ENCODE measurements around the gene BIN1.

Gene BIN1

DNA sequence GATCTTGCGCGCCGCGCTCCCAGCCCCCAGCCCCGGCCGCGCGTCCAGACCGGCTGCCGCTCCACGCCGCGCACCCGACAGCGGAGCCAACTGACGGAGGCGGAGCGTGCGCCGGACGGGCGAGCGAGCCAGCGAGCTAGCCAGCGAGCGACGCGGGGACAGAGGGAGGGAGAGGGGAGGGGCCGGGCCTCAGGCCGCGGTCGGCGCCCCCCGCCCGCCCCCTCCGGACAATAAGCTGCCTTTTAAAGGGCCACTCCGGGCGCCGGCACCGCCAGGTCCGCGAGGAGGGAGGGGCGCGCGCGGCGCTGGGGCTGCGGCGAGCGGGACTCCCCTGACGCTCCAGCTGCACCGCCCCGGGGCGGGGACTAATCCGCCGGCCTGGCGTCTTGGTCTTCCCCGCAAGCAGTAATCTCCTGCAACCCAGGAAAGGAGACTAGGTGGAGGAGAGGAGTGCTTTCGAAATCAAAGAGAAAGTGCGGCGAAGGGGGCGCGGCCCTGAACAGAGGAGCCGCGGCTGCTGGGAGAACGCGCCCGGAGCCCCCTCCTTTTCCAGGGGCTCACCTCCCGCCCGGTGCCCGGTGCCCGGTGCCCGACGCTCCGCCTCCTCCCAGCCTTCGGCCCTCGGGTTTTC is at the start of gene BIN1:
BIN1 (minus strand) TSS at position 164 of the 631 bp plus-strand sequence. CDS start 211 bp downstream, outside the sequence.
- DNase-seq (ENCODE audit: low spot score), result peak; percentile 74

GRCh38 chr2:127155947-127156346 is 49.0 kb upstream of the BIN1 start:
- DNase-seq (ENCODE audit: low spot score), result no peak

DNA sequence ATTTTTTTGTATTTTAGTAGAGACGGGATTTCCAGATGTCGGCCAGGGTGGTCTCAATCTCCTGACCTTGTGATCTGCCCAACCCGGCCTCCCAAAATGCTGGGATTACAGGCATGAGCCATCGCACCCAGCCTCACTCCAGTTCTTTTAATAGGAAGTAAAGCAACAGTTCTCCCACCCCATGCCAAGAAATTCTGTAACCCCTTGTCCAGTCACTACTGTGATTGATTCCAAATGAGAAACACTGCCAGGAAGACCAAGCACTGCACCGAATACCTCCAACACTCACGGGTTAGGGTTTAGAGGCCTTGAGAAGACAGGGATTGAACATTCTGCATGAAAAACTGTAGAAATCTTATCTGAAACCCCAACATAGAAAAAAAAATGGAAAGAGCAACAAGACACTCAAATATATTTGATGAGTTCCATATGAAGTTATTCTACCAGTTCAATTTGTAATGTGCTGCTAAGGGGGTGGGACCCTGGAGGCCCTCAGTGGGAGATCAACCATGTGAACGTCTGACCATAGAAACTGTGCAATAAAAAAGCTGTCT is 48.2 kb upstream of the BIN1 start:
- DNase-seq (ENCODE audit: low spot score), result no peak

GRCh38 chr2:127154396-127154795 is 47.4 kb upstream of the BIN1 start:
- no peak for DNase-seq (ENCODE audit: low spot score)

- DNase-seq (ENCODE audit: low spot score), result no peak
Measured at GRCh38 chr2:127153691-127154158, 46.8 kb upstream of the BIN1 start.

DNA sequence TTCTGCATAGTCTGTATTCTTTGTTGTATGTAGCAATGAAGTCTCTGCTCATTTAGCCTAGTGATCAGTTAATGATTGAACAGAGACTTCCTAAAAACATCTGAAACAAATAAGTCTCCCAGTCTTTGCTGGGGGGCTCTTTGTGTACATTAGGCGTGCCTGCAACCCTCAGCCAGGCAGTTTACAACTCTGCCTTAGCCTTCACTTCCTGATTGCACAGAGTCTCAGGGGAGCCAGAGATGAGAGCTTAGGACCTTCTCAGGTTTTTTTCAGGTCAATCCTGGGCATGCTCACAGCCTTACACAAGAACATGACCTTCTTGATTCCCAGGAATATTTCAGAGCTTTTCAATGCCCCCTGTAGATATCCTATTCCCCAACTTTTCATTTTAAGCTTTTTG is 44.0 kb upstream of the BIN1 start:
- no peak for DNase-seq (ENCODE audit: low spot score)

DNA sequence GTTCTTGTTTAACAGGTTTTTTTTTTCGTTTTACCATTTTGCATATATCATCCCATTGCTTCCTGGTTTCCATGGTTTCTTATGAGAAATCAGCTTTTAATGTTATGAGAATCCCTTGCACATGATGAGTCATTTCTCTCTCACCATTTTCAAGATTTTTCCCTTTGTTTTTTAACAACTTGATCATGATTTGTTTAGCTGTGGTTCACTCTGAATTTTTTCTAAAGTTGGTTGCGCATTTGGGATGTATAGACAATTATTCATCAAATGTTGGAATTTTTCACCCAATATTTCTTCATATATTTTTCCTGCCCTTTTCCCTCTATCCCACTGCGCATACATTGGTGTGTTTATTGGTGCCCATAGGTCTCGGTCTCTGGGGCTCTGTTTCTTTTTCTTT is 42.4 kb upstream of the BIN1 start:
- DNase-seq (ENCODE audit: low spot score), result no peak

DNA sequence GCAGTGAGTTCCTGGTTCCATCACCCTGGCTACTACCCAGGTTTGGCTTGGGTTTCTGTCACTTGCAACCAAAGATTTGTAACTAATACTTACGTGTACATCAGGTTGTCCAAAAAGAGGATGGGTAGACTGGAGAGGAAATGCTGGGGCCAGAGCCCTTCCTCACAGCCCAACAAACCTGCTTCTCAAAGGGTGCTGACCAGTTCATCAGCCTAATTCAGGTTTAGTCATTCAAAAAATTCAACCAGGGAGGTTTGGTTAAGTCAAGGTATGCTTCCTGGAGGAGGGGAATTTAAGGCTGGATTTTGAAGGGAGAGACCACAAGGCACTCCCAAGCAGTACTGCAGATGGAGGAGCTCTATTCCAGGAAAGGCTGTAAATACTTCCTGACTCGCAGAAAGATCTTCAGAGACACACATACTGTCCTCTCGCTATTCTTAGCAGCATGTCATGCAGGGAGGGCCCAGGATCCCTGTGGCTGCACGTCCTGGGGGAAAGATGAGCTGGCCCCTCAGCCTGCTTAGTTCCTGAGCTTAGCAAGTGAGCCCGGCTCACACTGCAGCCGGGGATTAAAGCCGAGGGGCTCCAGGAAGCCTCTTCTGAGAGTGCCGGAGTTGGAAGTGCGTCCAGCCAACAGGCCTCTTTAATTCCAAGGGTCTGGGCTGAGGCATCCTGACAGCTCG is 40.0 kb upstream of the BIN1 start:
- no peak for DNase-seq (ENCODE audit: low spot score)

DNA sequence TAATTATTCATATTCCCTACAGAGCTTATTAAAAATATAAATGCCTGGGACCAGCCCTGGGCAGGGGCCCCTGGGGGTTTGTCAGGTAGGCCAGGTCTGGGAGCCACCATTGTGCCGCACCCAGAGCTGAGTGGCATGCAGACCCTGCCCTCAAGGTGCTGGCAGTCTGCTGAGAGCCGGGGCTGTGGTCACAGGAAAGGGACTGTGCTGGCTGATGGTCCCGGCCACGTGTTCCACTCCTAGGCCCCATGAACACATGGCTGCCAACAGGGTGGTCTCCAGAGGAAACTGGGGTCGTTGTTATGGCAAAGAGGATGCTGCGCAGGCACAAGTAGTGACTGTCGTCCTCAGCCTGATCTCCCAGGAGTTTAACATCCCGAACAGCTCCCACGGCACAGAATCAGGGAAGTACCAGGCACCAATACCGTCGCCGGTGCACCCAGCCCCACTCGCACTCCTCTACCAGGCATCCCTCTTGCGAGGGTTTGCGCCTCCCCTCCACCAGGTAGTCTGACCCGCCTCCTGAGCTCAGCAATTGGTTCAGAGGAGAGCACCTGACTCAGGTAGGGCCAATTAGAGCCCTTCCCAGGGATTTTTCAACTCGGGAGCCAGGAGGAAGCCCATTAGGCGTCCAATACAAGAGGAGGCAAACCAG is 39.2 kb upstream of the BIN1 start:
- DNase-seq (ENCODE audit: low spot score), result no peak

- no peak for DNase-seq (ENCODE audit: low spot score)
Measured at GRCh38 chr2:127145280-127145895, 38.4 kb upstream of the BIN1 start.

DNA sequence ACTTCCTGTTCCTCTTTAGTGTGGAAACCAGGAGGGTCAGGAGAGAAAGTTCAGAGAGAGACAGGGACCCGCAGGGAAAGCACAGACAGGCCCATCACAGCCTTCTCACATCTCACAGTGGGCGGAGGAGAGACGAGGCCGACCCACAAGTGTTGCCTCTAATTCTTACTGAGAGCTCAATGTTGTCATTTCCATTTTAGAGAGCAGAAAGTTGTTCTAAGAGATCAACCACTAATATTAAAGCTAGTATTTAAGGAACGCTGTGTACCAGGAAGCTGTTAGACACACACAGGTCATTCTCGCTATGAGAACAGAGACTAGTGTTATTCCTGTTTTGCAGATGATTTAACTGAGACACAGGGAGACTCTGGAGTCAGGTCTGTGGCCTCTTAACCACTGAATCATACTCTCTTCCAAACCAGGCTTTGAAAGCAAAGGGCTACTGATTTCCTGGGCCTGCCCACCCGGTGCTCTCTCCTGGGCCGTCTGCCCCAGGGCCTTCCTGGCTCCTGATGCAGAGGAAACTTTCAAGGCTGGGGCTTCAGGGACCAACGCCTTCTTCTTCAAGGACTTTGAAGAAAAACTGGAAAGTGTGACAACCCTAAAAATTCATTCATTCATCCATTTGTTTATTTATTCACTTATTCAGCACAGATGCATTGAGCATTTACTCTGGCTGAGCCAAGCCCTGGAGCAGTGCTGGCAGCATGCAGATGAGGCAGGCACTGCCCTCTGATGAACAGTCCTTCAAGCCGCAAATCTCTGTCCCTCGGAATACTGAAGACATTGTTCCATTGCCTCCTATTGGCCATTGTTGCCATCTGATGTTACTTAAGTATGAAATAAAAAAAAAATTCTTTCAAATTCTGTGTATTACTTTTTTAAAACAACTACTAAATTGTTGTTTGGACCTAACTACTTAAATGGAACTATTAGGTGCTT is 37.2 kb upstream of the BIN1 start:
- DNase-seq (ENCODE audit: low spot score), result peak; percentile 13

DNA sequence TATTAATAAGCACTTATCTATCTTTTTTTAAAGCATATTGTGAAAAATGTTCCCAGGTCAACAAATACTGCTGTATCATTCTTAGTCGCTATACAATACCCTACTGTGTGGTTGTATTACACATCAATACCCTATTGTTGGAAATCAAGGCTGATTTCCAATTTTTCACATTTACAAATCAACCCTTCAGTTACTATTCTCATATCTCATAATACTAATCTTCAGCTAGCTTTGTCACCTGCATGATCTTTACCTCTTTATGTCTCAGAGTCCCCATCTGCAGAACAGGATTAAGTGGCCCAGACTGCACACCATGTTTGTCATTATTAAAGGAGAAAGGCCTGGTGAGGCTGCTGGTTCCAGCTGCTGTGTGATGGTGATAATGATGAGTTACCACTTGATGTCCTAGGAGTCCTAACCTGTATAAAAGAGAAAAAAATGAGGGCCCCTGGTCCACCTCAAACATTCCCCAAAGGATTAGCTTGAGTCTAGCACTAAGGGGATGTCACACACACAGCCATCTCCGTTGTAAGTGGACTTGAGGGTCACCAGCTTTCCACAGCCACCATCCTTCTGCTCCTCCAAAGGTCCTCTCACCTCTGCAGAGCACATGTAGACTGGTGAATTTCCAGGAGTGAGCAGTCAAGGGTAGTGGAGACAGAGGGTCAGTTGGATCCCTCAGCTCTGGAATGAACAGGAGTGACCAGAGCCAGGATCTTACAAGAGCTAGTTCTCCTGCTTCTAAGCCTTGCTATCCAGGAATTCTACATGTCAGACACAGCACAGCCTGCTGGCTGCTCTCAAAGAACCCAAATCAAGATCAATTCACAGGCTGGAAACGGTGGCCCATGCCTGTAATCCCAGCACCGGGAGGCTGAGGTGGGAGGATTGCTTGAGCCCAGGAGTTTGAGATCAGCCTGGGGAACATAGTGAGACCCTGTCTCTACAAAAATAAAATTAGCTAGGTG is 36.0 kb upstream of the BIN1 start:
- DNase-seq (ENCODE audit: low spot score), result no peak

DNA sequence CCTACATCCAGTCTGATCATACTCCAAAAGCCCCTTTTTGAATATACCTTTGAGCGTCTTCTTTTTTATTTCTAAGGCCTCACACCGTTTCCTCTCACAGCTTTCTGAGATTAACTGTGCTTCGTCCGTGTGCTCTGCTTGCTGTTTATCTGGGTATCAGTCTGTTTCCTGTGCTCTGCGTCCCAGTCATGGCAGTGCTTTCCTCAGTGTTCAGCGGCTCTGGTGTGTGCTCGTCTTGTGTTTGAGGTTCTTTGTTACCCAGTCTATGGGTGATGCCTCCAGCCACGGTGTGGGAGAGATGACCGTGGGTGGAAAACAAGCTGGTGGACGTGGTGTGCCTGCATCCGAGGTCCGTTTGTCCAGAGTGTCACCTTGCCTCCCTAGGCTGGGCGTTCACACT is 33.6 kb upstream of the BIN1 start:
- no peak for DNase-seq (ENCODE audit: low spot score)

DNA sequence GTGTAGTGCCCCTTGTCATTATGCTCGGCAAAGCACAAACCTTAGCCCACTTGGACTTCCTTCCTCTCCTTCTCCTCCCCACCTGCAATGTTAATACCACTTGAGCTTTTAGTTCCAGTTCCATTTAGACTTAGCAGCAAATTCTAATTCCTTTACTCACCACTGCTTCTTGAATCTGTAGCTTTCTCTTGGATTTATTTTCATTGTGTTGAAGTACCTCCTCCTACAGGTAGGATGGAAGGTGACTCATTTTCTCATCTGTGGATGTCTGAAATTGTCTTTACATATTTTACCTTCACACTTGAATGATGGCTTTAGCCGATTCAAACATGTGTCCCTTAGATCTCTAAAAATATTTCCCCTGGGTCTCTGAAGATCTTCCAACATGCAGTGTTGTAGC is 32.8 kb upstream of the BIN1 start:
- DNase-seq (ENCODE audit: low spot score), result no peak

DNA sequence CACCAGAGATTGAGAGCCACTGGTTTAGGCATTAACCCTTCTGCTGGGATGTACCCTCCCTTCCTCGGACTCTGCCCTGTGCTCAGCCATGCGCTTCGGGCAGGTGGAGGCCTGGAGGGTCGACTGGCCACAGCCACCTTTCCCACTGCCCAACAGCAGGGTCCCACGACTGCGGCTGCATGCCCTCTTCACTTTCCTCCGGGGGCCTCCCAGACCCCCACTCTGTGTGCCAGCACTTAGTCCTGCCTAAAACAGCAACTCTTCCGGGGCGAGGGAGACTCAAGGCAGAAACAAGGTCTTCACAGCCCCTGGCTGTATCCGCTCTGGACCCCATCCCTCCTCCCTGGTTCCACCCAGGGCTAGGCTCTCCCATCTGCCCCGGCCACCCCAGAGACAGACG is 31.3 kb upstream of the BIN1 start:
- DNase-seq (ENCODE audit: low spot score), result no peak

DNA sequence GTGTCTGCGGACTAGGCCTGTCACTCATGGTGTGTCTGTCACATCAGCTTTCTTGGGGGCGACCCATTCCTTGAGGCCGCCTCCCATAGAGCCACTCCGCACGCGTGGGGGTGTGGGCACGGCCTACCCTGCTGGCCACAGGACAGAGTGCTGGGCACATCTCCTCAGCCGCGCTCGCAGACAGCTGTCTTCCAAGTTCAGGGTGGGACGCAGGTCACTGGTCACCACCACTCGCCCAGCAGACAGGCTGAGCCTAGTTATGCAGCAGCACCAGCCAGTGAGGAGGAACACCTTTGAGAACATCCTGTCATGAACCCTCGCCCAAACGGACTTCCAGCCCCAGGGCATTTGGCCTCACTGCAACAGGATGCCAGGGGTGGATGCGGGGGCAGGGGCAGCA is 30.8 kb upstream of the BIN1 start:
- no peak for DNase-seq (ENCODE audit: low spot score)

DNA sequence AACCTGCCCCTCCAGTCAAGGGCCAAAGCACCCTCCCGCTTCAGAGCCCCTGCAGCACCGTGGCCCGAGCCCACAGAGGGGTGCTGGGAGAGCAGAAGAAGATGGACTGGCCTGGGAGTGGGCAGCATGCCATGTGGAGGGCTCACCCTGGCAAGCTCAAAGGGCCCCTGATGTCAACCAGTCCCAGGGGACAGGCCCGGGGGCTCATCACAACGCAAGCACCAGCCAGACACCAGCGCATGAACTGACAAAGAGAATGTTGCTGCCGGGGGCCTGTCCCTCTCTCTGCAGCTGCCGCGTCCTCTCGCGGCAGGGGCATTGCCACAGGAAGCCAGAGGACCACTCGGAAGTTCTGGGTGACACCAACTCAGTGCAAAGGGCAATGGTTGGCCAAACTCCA is 30.3 kb upstream of the BIN1 start:
- DNase-seq (ENCODE audit: low spot score), result no peak

- no peak for DNase-seq (ENCODE audit: low spot score)
Measured at GRCh38 chr2:127134833-127135830, 28.2 kb upstream of the BIN1 start.

DNA sequence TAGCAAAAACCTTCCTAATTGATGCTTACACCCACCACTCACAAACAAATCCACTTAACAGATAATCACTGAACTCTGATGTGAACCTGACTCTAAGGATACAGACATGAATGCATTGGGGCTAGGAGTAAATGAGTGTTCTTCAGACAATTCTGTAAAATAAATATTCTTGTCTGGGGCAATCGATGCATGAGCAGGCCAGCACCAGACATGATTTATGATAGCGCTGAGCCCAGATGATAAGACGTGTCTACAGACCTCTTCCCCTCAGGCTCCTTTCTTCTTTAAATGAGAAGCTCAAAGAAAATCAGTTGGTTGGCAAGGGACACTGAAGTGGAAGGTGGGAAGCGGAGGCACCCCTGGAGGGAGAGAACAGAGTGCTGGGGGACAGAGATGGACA is 27.3 kb upstream of the BIN1 start:
- DNase-seq (ENCODE audit: low spot score), result no peak

Measured in cerebellar cortex (tissue), 1 donor.